HG03095 (cell line): ENCODE measurements around the gene FREM1.

Source experiments
- ATAC-seq: cut with Tn5 transposase; IDR thresholded peaks from one replicate; pipeline ENCODE4 v1.9.1; 2021; ENCODE audit warnings: moderate library complexity; ENCODE audit not compliant: unreplicated experiment

Gene FREM1

GRCh38 chr9:14768405-14769229 is 141.6 kb downstream of the FREM1 start:
- no peak for ATAC-seq

- no peak for ATAC-seq
Observed at GRCh38 chr9:14766299-14766698, 143.9 kb downstream of the FREM1 start.

- ATAC-seq: no peak
Observed at GRCh38 chr9:14761584-14761983, 148.6 kb downstream of the FREM1 start.

- no peak for ATAC-seq
Observed at GRCh38 chr9:14760060-14760459, 150.2 kb downstream of the FREM1 start.

- no peak for ATAC-seq
Observed at GRCh38 chr9:14756291-14756690, 153.9 kb downstream of the FREM1 start.

- no peak for ATAC-seq
Observed at GRCh38 chr9:14752871-14753270, 157.4 kb downstream of the FREM1 start.

GRCh38 chr9:14752271-14752670 is 158.0 kb downstream of the FREM1 start:
- ATAC-seq: no peak

- no peak for ATAC-seq
Observed at GRCh38 chr9:14750821-14751220, 159.4 kb downstream of the FREM1 start.

- no peak for ATAC-seq
Observed at GRCh38 chr9:14749741-14750211, 160.5 kb downstream of the FREM1 start.

- ATAC-seq: no peak
Observed at GRCh38 chr9:14748373-14748772, 161.9 kb downstream of the FREM1 start.

GRCh38 chr9:14747111-14747510 is 163.1 kb downstream of the FREM1 start:
- no peak for ATAC-seq

GRCh38 chr9:14746626-14747025 is 163.6 kb downstream of the FREM1 start:
- ATAC-seq: no peak

- no peak for ATAC-seq
Observed at GRCh38 chr9:14744768-14745167, 165.5 kb downstream of the FREM1 start.

- ATAC-seq: peak; percentile 92
Observed at GRCh38 chr9:14741369-14741768, 168.9 kb downstream of the FREM1 start.

GRCh38 chr9:14733133-14733532 is 177.1 kb downstream of the FREM1 start:
- ATAC-seq: no peak

GRCh38 chr9:14731294-14731981 is 178.8 kb downstream of the FREM1 start:
- no peak for ATAC-seq

GRCh38 chr9:14730461-14730898 is 179.7 kb downstream of the FREM1 start:
- no peak for ATAC-seq

- ATAC-seq: no peak
Observed at GRCh38 chr9:14723301-14723700, 186.9 kb downstream of the FREM1 start.

GRCh38 chr9:14722391-14723035 is 187.7 kb downstream of the FREM1 start, which contains the start of gene CER1:
CER1 (minus strand) TSS chr9:14722733; CDS start chr9:14722672, 61 bp downstream.
- no peak for ATAC-seq

- no peak for ATAC-seq
Observed at GRCh38 chr9:14719231-14719923, 190.9 kb downstream of the FREM1 start.

- ATAC-seq: no peak
Observed at GRCh38 chr9:14715102-14715501, 195.1 kb downstream of the FREM1 start.
